GM19468 (cell line): Measurements from ENCODE around the gene DRC7.

Source experiments
- ATAC-seq: cut with Tn5 transposase; IDR thresholded peaks from one replicate; pipeline ENCODE4 v1.9.1; 2021; ENCODE audit warnings: mild to moderate bottlenecking, moderate library complexity, moderate number of reproducible peaks; ENCODE audit not compliant: unreplicated experiment; ENCODE audit errors: extremely low read depth

Gene DRC7

GRCh38 chr16:57675741-57676551, 18.7 kb upstream of the DRC7 start:
- no peak for ATAC-seq

- no peak for ATAC-seq
Measured at GRCh38 chr16:57676553-57677085, 18.0 kb upstream of the DRC7 start.

- no peak for ATAC-seq
Measured at GRCh38 chr16:57677622-57678369, 16.8 kb upstream of the DRC7 start.

- no peak for ATAC-seq
Measured at GRCh38 chr16:57679016-57679415, 15.6 kb upstream of the DRC7 start.

GRCh38 chr16:57679767-57680482, 14.7 kb upstream of the DRC7 start:
- no peak for ATAC-seq

- ATAC-seq: no peak
Measured at GRCh38 chr16:57680842-57681375, 13.7 kb upstream of the DRC7 start.

- no peak for ATAC-seq
Measured at GRCh38 chr16:57681950-57682728, 12.5 kb upstream of the DRC7 start.

GRCh38 chr16:57682809-57683635, 11.6 kb upstream of the DRC7 start:
- ATAC-seq: no peak

- no peak for ATAC-seq
Measured at GRCh38 chr16:57683636-57684545, 10.7 kb upstream of the DRC7 start.

GRCh38 chr16:57684626-57685358, 9.8 kb upstream of the DRC7 start:
- ATAC-seq: no peak

GRCh38 chr16:57685633-57686032, 9.0 kb upstream of the DRC7 start:
- ATAC-seq: no peak

GRCh38 chr16:57686577-57686976, 8.0 kb upstream of the DRC7 start:
- ATAC-seq: no peak

- ATAC-seq: no peak
Measured at GRCh38 chr16:57687363-57687929, 7.2 kb upstream of the DRC7 start.

- no peak for ATAC-seq
Measured at GRCh38 chr16:57688487-57688986, 6.1 kb upstream of the DRC7 start.

GRCh38 chr16:57688987-57689761, 5.4 kb upstream of the DRC7 start:
- ATAC-seq: no peak
